Astrocyte (in vitro differentiated cells and primary cell): ENCODE data around the gene EXOC3L2. TPM values are rescaled to one million over a fixed set of nuclear protein-coding genes. Genes with fewer than 3 reads are reported as not detected.

Source experiments
- DNase-seq: peaks from one replicate; pipeline ENCODE4 v3.0.0-alpha.2; 2010; ENCODE audit warnings: low read depth
- FAIRE-seq: peaks from 2 replicates; lab custom pipeline; 2011; peaks lifted over from hg19 to GRCh38; lab: Jason Lieb, UNC
- H2AFZ ChIP-seq: 2 replicates; pipeline ENCODE4 v1.6.0; 2012; ENCODE audit warnings: low read depth, low read length, inconsistent platforms
- H3K27ac ChIP-seq: 2 replicates; pipeline ENCODE4 v1.5.1; 2011; ENCODE audit warnings: low read depth, low read length, inconsistent platforms
- H3K27me3 ChIP-seq: 2 replicates; pipeline ENCODE4 v1.6.0; 2011; ENCODE audit warnings: low read length, inconsistent platforms; ENCODE audit not compliant: insufficient read depth
- H3K36me3 ChIP-seq: 2 replicates; pipeline ENCODE4 v1.5.1; 2011; ENCODE audit warnings: low read length, inconsistent platforms; ENCODE audit not compliant: insufficient read depth
- H3K4me1 ChIP-seq: 2 replicates; pipeline ENCODE4 v1.5.1; 2011; ENCODE audit warnings: low read length, inconsistent platforms; ENCODE audit not compliant: insufficient read depth
- H3K4me2 ChIP-seq: 2 replicates; pipeline ENCODE4 v1.6.0; 2012; ENCODE audit warnings: low read length, inconsistent platforms
- H3K4me3 ChIP-seq: 2 replicates; pipeline ENCODE4 v1.5.1; 2011; ENCODE audit warnings: low read depth, mild to moderate bottlenecking, low read length, inconsistent platforms; ENCODE audit not compliant: insufficient read depth
- H3K79me2 ChIP-seq: 2 replicates; pipeline ENCODE4 v1.6.0; 2012; ENCODE audit warnings: mild to moderate bottlenecking, low read length, inconsistent platforms; ENCODE audit not compliant: insufficient read depth
- H3K9ac ChIP-seq: 2 replicates; pipeline ENCODE4 v1.6.0; 2012; ENCODE audit warnings: mild to moderate bottlenecking, low read length, inconsistent platforms
- H3K9me3 ChIP-seq: 2 replicates; pipeline ENCODE4 v1.5.1; 2012; ENCODE audit warnings: low read depth, mild to moderate bottlenecking, low read length, inconsistent platforms; ENCODE audit not compliant: insufficient read depth
- H4K20me1 ChIP-seq: 2 replicates; pipeline ENCODE4 v1.6.0; 2012; ENCODE audit warnings: low read length, inconsistent platforms; ENCODE audit not compliant: insufficient read depth
- H3K27ac Mint-ChIP-seq: one replicate; pipeline ENCODE4 v1.8.0; 2021; ENCODE audit warnings: mild to moderate bottlenecking, mixed read lengths; ENCODE audit not compliant: unreplicated experiment
- H3K27me3 Mint-ChIP-seq: one replicate; pipeline ENCODE4 v1.8.0; 2021; ENCODE audit warnings: low read depth, mixed read lengths; ENCODE audit not compliant: unreplicated experiment
- H3K36me3 Mint-ChIP-seq: one replicate; pipeline ENCODE4 v1.8.0; 2021; ENCODE audit warnings: low read depth, mixed read lengths; ENCODE audit not compliant: unreplicated experiment
- H3K4me1 Mint-ChIP-seq: one replicate; pipeline ENCODE4 v1.8.0; 2021; ENCODE audit warnings: low read depth, mixed read lengths; ENCODE audit not compliant: unreplicated experiment
- H3K4me3 Mint-ChIP-seq: one replicate; pipeline ENCODE4 v1.8.0; 2021; ENCODE audit warnings: mild to moderate bottlenecking, moderate library complexity, mixed read lengths; ENCODE audit not compliant: unreplicated experiment
- H3K9me3 Mint-ChIP-seq: one replicate; pipeline ENCODE4 v1.8.0; 2021; ENCODE audit warnings: mild to moderate bottlenecking, mixed read lengths; ENCODE audit not compliant: unreplicated experiment
- CTCF ChIP-seq: IDR thresholded peaks from 2 replicates; pipeline ENCODE4 v1.5.1; 2011; ENCODE audit warnings: low read depth, mild to moderate bottlenecking, inconsistent platforms, low read length, moderate library complexity; ENCODE audit not compliant: insufficient read depth
- EZH2 ChIP-seq: IDR thresholded peaks from 2 replicates; pipeline ENCODE4 v1.6.1; 2012; ENCODE audit warnings: mild to moderate bottlenecking, low read length, inconsistent platforms; ENCODE audit not compliant: insufficient read depth
- total RNA-seq: library from RNA; stranded (reverse); gene quantifications from 2 replicates; pipeline ENCODE4 v1.2.1, GENCODE V29; 2021

The EXOC3L2 gene
- total RNA-seq, 1 donor from 2014 or later = 0.61 TPM

GRCh38 chr19:45211751-45212381 is 33.3 kb downstream of the EXOC3L2 start:
- no peak overlapping the region for H3K4me3 ChIP-seq
- Mint-ChIP-seq H3K4me1 (peaks cover 5% of the 10 kb centered on the region), H3K27ac (no peak overlapping the region), H3K27me3 (peaks cover 19% of the 10 kb centered on the region), H3K36me3 (peaks cover 2% of the 10 kb centered on the region), H3K9me3 (no peaks in the 10 kb centered on the region), H3K4me3 (no peak overlapping the region)
- H3K27ac ChIP-seq = no peak overlapping the region
- no peak for DNase-seq
- no peaks in the 10 kb centered on the region for H4K20me1 ChIP-seq
- H3K4me2 ChIP-seq = no peak overlapping the region
- H3K4me1 ChIP-seq = no peaks in the 10 kb centered on the region
- TF ChIP-seq CTCF (no peak), EZH2 (no peak)
- no peak overlapping the region for H2AFZ ChIP-seq
- H3K9ac ChIP-seq = no peak overlapping the region
- H3K36me3 ChIP-seq = no peaks in the 10 kb centered on the region
- peaks cover 17% of the 10 kb centered on the region for H3K27me3 ChIP-seq
- H3K79me2 ChIP-seq = no peaks in the 10 kb centered on the region
- no peak for FAIRE-seq
- H3K9me3 ChIP-seq = no peaks in the 10 kb centered on the region

- Histone ChIP-seq H3K4me2 (no peak overlapping the region), H3K4me3 (no peak overlapping the region)
These were observed 38.9 kb downstream of the EXOC3L2 start for GRCh38 chr19:45206328-45206727.

More at GRCh38 chr19:45206328-45206727, 38.9 kb downstream of the EXOC3L2 start:
- DNase-seq = no peak
- H2AFZ ChIP-seq = no peak overlapping the region
- no peaks in the 10 kb centered on the region for H3K9me3 ChIP-seq
- no peaks in the 10 kb centered on the region for H3K27me3 ChIP-seq
- FAIRE-seq = no peak
- no peak overlapping the region for H3K27ac ChIP-seq
- no peaks in the 10 kb centered on the region for H3K4me1 Mint-ChIP-seq
- H3K27me3 Mint-ChIP-seq = peaks cover 4% of the 10 kb centered on the region
- no peaks in the 10 kb centered on the region for H3K36me3 ChIP-seq
- no peak overlapping the region for H3K9ac ChIP-seq
- H3K36me3 Mint-ChIP-seq = no peaks in the 10 kb centered on the region
- no peaks in the 10 kb centered on the region for H4K20me1 ChIP-seq
- no peak overlapping the region for H3K4me3 Mint-ChIP-seq
- TF ChIP-seq CTCF (no peak), EZH2 (no peak)
- H3K79me2 ChIP-seq = no peaks in the 10 kb centered on the region
- H3K27ac Mint-ChIP-seq = no peak overlapping the region
- no peaks in the 10 kb centered on the region for H3K4me1 ChIP-seq
- H3K9me3 Mint-ChIP-seq = no peaks in the 10 kb centered on the region
